GM12878 (cell line): ENCODE results near the gene FAM50A. TPM values are rescaled to one million over a fixed set of nuclear protein-coding genes. Genes with fewer than 3 reads are reported as not detected.

Experiments
- ATAC-seq: fragments of 200-7000 bp; cut with Tn5 transposase; 3 replicates; pipeline ENCODE4 v1.9.1; 2020; ENCODE audit warnings: mild to moderate bottlenecking, moderate library complexity
- BruUV-seq: library from RNA; stranded (reverse); fragments of 400-500 nt; replicated peaks from 2 replicates; lab custom pipeline; 2021; lab: Mats Ljungman, UMichigan
- CTCF ChIA-PET: fragments of 300-600 bp; sonication (Branson Sonifier 250); formaldehyde crosslinking; extraction: SDS; loops from one replicate; lab custom pipeline; 2021; ENCODE audit warnings: inconsistent platforms; lab: Yijun Ruan, JAX
- POLR2A ChIA-PET: fragments of 350-600 bp; formaldehyde crosslinking; extraction: SDS; loops from one replicate; lab custom pipeline; 2021; ENCODE audit warnings: inconsistent platforms; lab: Charles Lee
- RAD21 ChIA-PET: fragments of 300-600 bp; sonication (Branson Sonifier 250); formaldehyde crosslinking; loops from one replicate; lab custom pipeline; 2023; ENCODE audit warnings: antibody characterized with exemption; ENCODE audit not compliant: unreplicated experiment; lab: Charles Lee
- SMC1A ChIA-PET: fragments of 300-600 bp; sonication (Branson Sonifier 250); formaldehyde crosslinking; loops from one replicate; lab custom pipeline; 2023; ENCODE audit not compliant: unreplicated experiment, uncharacterized antibody; lab: Charles Lee
- DNase-seq: peaks from one replicate; pipeline ENCODE4 v3.0.0-alpha.2; 2011; ENCODE audit warnings: low read depth, low spot score
- FAIRE-seq: peaks from 3 replicates; lab custom pipeline; 2011; peaks lifted over from hg19 to GRCh38; lab: Jason Lieb, UNC
- H2AFZ ChIP-seq: 2 replicates; pipeline ENCODE4 v1.6.0; 2011; ENCODE audit warnings: low read depth, low read length, control low read depth; ENCODE audit not compliant: control insufficient read depth
- H3K27ac ChIP-seq: 2 replicates; pipeline ENCODE4 v1.5.1; 2011; ENCODE audit warnings: control low read depth; ENCODE audit not compliant: control insufficient read depth, insufficient read depth
- H3K27me3 ChIP-seq, 2 experiments: replicated peaks in 1 of 2; 2 replicates each; pipeline versions ENCODE4 v1.6.0 to v1.6.1; 2011; ENCODE audit warnings: low read length in 1 of 2; ENCODE audit not compliant: control insufficient read depth in 2 of 2, insufficient read depth in 2 of 2
- H3K36me3 ChIP-seq, 2 experiments: 2 replicates each; pipeline ENCODE4 v1.5.1; 2011; ENCODE audit warnings: low read length in 1 of 2; ENCODE audit not compliant: control insufficient read depth in 2 of 2, insufficient read depth in 2 of 2
- H3K4me1 ChIP-seq: 2 replicates; pipeline ENCODE4 v1.6.1; 2011; ENCODE audit warnings: mild to moderate bottlenecking, low read length, moderate library complexity, mixed read lengths; ENCODE audit not compliant: control insufficient read depth, insufficient read depth
- H3K4me2 ChIP-seq: 2 replicates; pipeline ENCODE4 v1.6.0; 2011; ENCODE audit warnings: control low read depth; ENCODE audit not compliant: control insufficient read depth, insufficient read depth
- H3K4me3 ChIP-seq: fragments of 200-600 bp; sonication (generic); 2 replicates; pipeline ENCODE4 v1.5.1; 2016
- H3K79me2 ChIP-seq: 2 replicates; pipeline ENCODE4 v1.6.0; 2011; ENCODE audit warnings: low read length; ENCODE audit not compliant: control insufficient read depth, insufficient read depth
- H3K9ac ChIP-seq: 2 replicates; pipeline ENCODE4 v1.8.0; 2011; ENCODE audit warnings: low read length, control low read depth, mixed read lengths; ENCODE audit not compliant: control insufficient read depth, insufficient read depth
- H3K9me3 ChIP-seq: replicated peaks from 3 replicates; pipeline ENCODE4 v1.5.1; 2011; ENCODE audit warnings: mild to moderate bottlenecking, low read length; ENCODE audit not compliant: control insufficient read depth, insufficient read depth
- H4K20me1 ChIP-seq: 2 replicates; pipeline ENCODE4 v1.6.0; 2011; ENCODE audit not compliant: control insufficient read depth, insufficient read depth
- BACH1 ChIP-seq: fragments of 450-650 bp; IDR thresholded peaks from 2 replicates; pipeline ENCODE4 v1.6.1; 2017; ENCODE audit warnings: mild to moderate bottlenecking, borderline replicate concordance
- BCLAF1 ChIP-seq: fragments of 450-650 bp; IDR thresholded peaks from 2 replicates; pipeline ENCODE4 v1.6.1; 2017; ENCODE audit warnings: antibody characterized with exemption, mild to moderate bottlenecking, moderate library complexity
- BHLHE40 ChIP-seq, 2 experiments: fragments of 450-650 bp in 1 of 2; IDR thresholded peaks; 2 replicates each; pipeline ENCODE4 v1.6.1; 2011 to 2017; ENCODE audit warnings: low read depth in 2 of 2, borderline replicate concordance in 1 of 2, improper control_type of control experiment in 1 of 2, low read length in 1 of 2, mild to moderate bottlenecking in 1 of 2
- CHD1 ChIP-seq: IDR thresholded peaks from 2 replicates; pipeline ENCODE4 v1.6.1; 2012; ENCODE audit warnings: low read depth, low read length, improper control_type of control experiment
- CHD2 ChIP-seq: IDR thresholded peaks from 2 replicates; pipeline ENCODE4 v1.6.1; 2011; ENCODE audit warnings: low read depth, low read length, improper control_type of control experiment, borderline replicate concordance
- EGR1 ChIP-seq, 2 experiments: IDR thresholded peaks; 1 replicate in 1 of 2; 2 replicates in 1 of 2; pipeline ENCODE4 v1.6.1; 2011 to 2012; ENCODE audit warnings: low read depth in 2 of 2, low read length in 2 of 2, borderline replicate concordance in 1 of 2, mild to moderate bottlenecking in 1 of 2, moderate library complexity in 1 of 2
- IRF4 ChIP-seq: IDR thresholded peaks from 2 replicates; pipeline ENCODE4 v1.6.1; 2011; ENCODE audit warnings: low read depth, low read length
- JUND ChIP-seq: IDR thresholded peaks from 2 replicates; pipeline ENCODE4 v1.6.1; 2012; ENCODE audit warnings: low read depth, mild to moderate bottlenecking, low read length, improper control_type of control experiment, moderate library complexity
- KLF5 ChIP-seq: fragments of 450-650 bp; IDR thresholded peaks from 2 replicates; pipeline ENCODE4 v1.6.1; 2014; ENCODE audit warnings: mild to moderate bottlenecking; ENCODE audit not compliant: partially characterized antibody
- LARP7 ChIP-seq: fragments of 450-650 bp; IDR thresholded peaks from 2 replicates; pipeline ENCODE4 v1.6.1; 2017; ENCODE audit warnings: mild to moderate bottlenecking
- MYC ChIP-seq: IDR thresholded peaks from 2 replicates; pipeline ENCODE4 v1.6.1; 2011; ENCODE audit warnings: mild to moderate bottlenecking, low read length, moderate library complexity, inconsistent platforms; ENCODE audit not compliant: insufficient read depth, insufficient replicate concordance, insufficient read length, severe bottlenecking
- NR2C1 ChIP-seq: fragments of 450-650 bp; IDR thresholded peaks from 2 replicates; pipeline ENCODE4 v1.6.1; 2017; ENCODE audit warnings: antibody characterized with exemption, mild to moderate bottlenecking, moderate library complexity
- NR2F1 ChIP-seq: fragments of 450-650 bp; conservative IDR thresholded peaks from 2 replicates; pipeline ENCODE4 v1.6.1; 2017; ENCODE audit warnings: mild to moderate bottlenecking
- POLR2A ChIP-seq: IDR thresholded peaks from 2 replicates; pipeline ENCODE4 v1.6.1; 2011; ENCODE audit warnings: low read depth, mild to moderate bottlenecking, low read length
- SIN3A ChIP-seq: IDR thresholded peaks from 2 replicates; pipeline ENCODE4 v1.6.1; 2012; ENCODE audit warnings: low read depth, low read length, improper control_type of control experiment
- TAF1 ChIP-seq: IDR thresholded peaks from 2 replicates; pipeline ENCODE4 v1.6.1; 2011; ENCODE audit warnings: mild to moderate bottlenecking, low read depth, low read length, borderline replicate concordance
- WGBS: methylation state at CpG from one replicate; pipeline ENCODE4 v1.1.6; 2016; ENCODE audit warnings: low lambda C conversion rate; ENCODE audit not compliant: insufficient replicate concordance, insufficient coverage; ENCODE audit errors: missing lambda C conversion rate; 5-methylcytosine and 5-hydroxymethylcytosine counted together
- in situ Hi-C: fragments of 300-500 bp; cut with MboI; formaldehyde crosslinking; loops from 9 replicates; pipeline ENCODE4 v1.14.3; 2018; ENCODE audit warnings: mixed read lengths
- intact Hi-C: fragments of 100-400 bp; cut with micrococcal nuclease; formaldehyde crosslinking; loops from one replicate; pipeline ENCODE4 v1.14.2; 2022; ENCODE audit not compliant: unreplicated experiment
- polyA plus RNA-seq, 11 experiments: library from polyadenylated mRNA; depleted of rRNA in 4 of 11; unstranded in 6 of 11; stranded (reverse) in 5 of 11; fragments of >200 nt; fragmentation: Nextera tagmentation in 4 of 11; fragmentation: Illumina TruSeq in 1 of 11; extraction: Ambion mirVana in 4 of 11; extraction: Trizol in 1 of 11; gene quantifications; 1 replicate in 1 of 11; 2 replicates in 10 of 11; pipeline versions ENCODE4 v1.2.1 to v1.2.3, GENCODE V29; 2011 to 2016; ENCODE audit warnings: inconsistent platforms in 2 of 11, missing spikeins in 2 of 11, low read depth in 1 of 11
- total RNA-seq, 4 experiments: library from RNA; depleted of rRNA in 3 of 4; stranded (reverse); fragments of >200 nt in 3 of 4; fragmentation: Illumina TruSeq in 1 of 4; extraction: Trizol in 1 of 4; gene quantifications; 2 replicates each; pipeline versions ENCODE4 v1.2.1 to v1.2.3, GENCODE V29; 2013 to 2021

The FAM50A gene
- total and polyA plus RNA-seq, 10 of the 15 experiments (the other 5 are each of a cell fraction or from before 2014, with no cell fraction given) = 4.2 to 46.7 (median 34.6) TPM

GRCh38 chrX:154458116-154458953 lies 14.4 kb downstream of the FAM50A start, which contains the start of gene PLXNA3:
TSS of gene PLXNA3 (plus strand) at chrX:154458281. CDS start at chrX:154460184, 1,903 bp downstream.
- H3K4me2 ChIP-seq = peak within 1 kb of the TSS; percentile 54; the same call in 1 of the 2 replicates
- no peak for DNase-seq
- peaks cover 9% of the 10 kb centered on the region for H3K79me2 ChIP-seq
- H3K27ac ChIP-seq = peak within 1 kb of the TSS; percentile 61
- no TSS peak for BruUV-seq
- in situ Hi-C loops = no loop called here
- H3K36me3 ChIP-seq = no peaks in the 10 kb centered on the region
- no peaks in the 10 kb centered on the region for H3K27me3 ChIP-seq
- no peaks in the 10 kb centered on the region for H4K20me1 ChIP-seq
- ChIA-PET CTCF (interaction anchor here (0.6 to 1.4 kb wide), 3 partner anchors 69 to 85 kb away, joined by 3 to 4 read pairs (median 3); no protein-coding TSS in a partner anchor), RAD21 (no interaction called here), POLR2A (interaction anchor here (0.5 to 1.0 kb wide), 6 partner anchors 12 to 704 kb away, joined by 3 to 4 read pairs (median 4); partner anchors contain the start of gene UBL4A), SMC1A (interaction anchor here (1.1 kb wide), 1 partner anchor 68 kb away, joined by 3 read pairs; no protein-coding TSS in a partner anchor)
- H2AFZ ChIP-seq = peak within 1 kb of the TSS; percentile 33
- WGBS = 36% methylated on average over 43 of the region's 88 CpGs
- H3K4me3 ChIP-seq = peak within 1 kb of the TSS; percentile 77
- H3K9ac ChIP-seq = peak within 1 kb of the TSS; percentile 56
- TF ChIP-seq TAF1 = peak; percentile 50; the same call in 1 of the 2 replicates
- peak; percentile 71 for TF ChIP-seq NR2F1
- 0 out of 2 replicates have a peak, but pooled peaks have one; percentile 32 for TF ChIP-seq BACH1
- peak; percentile 93 for TF ChIP-seq KLF5
- peak; percentile 94 for TF ChIP-seq JUND
- peak; percentile 81 for TF ChIP-seq POLR2A
- 0 out of 2 replicates have a peak, but pooled peaks have one; percentile 25 for TF ChIP-seq LARP7
- peak; percentile 90 for TF ChIP-seq BCLAF1
- no peak for TF ChIP-seq SIN3A
- peak; percentile 82 to 97 for TF ChIP-seq BHLHE40 (IDR thresholded peaks at IDR 0.05; ENCODE audit: borderline replicate concordance in 1 of 2, low read depth in 2 of 2, low read length in 1 of 2)
- TF ChIP-seq EGR1 (IDR thresholded peaks at IDR 0.05; ENCODE audit: borderline replicate concordance in 1 of 2, low read depth in 2 of 2, low read length in 2 of 2) = peak in 1 of 2 experiments; percentile 89; a peak in 2 of 3 replicates
- TF ChIP-seq CHD1 = peak; percentile 95
- TF ChIP-seq NR2C1 = 0 out of 2 replicates have a peak, but pooled peaks have one; percentile 19
- no peak for TF ChIP-seq MYC
- TF ChIP-seq CHD2 = no peak
- no peak for TF ChIP-seq IRF4
- no peaks in the 10 kb centered on the region for H3K4me1 ChIP-seq
- H3K9me3 ChIP-seq = no peaks in the 10 kb centered on the region; the same call in 2 of the 3 replicates
- FAIRE-seq = no peak
- intact Hi-C loops = no loop called here
- ATAC-seq = peak; percentile 76
